Measurements from ENCODE around the gene FARS2.

The FARS2 gene

DNA sequence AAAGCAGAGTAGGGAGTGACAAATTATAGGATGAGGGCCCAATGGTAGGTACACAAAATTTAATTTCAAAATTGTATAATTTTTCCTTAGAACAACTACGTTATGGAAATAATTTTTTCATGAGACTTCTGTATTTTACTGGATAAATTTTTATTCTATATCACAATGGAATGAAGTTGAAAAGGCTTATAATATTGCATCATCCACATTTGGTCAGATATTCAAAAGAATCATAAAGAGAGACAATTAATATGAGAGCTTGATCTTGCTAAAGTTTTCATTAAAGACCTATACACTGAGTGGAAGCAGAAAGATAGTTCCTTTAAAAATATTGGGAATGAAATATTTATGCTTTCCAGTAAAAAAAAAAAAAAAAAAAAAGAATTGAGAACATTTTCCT lies 242.8 kb downstream of the FARS2 start:
- H3K9ac ChIP-seq (ENCODE audit: low read depth in 1 of 2, low read length in 2 of 2) = no peak overlapping the region
- H3K27ac ChIP-seq (ENCODE audit: low read depth in 2 of 2, low read length in 2 of 2) = no peak overlapping the region
- H3K4me3 ChIP-seq (ENCODE audit: low read length in 2 of 2) = no peak overlapping the region
- H3K9me3 ChIP-seq (ENCODE audit: control insufficient read depth in 2 of 2, low read length in 2 of 2) = no peaks in the 10 kb centered on the region
- no peaks in the 10 kb centered on the region for H3K36me3 ChIP-seq (ENCODE audit: control insufficient read depth in 2 of 2, insufficient read depth in 2 of 2, low read length in 2 of 2)
- no peaks in the 10 kb centered on the region for H3K4me1 ChIP-seq (ENCODE audit: control insufficient read depth in 2 of 2, insufficient read depth in 2 of 2, low read length in 2 of 2)
- H3K27me3 ChIP-seq (ENCODE audit: control insufficient read depth in 2 of 2, insufficient read depth in 2 of 2, low read length in 2 of 2) = no peaks in the 10 kb centered on the region

DNA sequence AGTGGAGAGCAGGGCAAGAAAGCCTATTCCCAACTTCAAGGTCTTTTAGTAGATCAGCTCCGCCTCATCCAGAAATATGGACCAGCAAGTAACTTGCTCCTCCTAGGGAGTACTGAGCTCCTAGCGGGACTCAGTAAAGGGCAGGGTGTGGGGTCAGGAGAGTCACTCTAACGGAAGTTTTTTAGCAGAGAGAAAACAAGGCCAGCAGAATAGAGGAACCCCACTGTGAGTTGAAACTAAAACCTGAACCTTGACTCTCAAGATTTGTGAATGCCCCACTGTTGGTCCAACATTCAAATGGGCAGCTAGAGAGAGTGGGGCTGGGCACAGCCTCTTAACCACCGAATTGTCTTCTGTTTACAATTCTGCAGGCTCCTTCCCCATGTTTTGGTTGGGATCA lies 244.8 kb downstream of the FARS2 start:
- H3K4me3 ChIP-seq (ENCODE audit: low read length in 2 of 2) = no peak overlapping the region
- H3K27ac ChIP-seq (ENCODE audit: low read depth in 2 of 2, low read length in 2 of 2) = no peak overlapping the region
- no peaks in the 10 kb centered on the region for H3K36me3 ChIP-seq (ENCODE audit: control insufficient read depth in 2 of 2, insufficient read depth in 2 of 2, low read length in 2 of 2)
- no peaks in the 10 kb centered on the region for H3K4me1 ChIP-seq (ENCODE audit: control insufficient read depth in 2 of 2, insufficient read depth in 2 of 2, low read length in 2 of 2)
- no peaks in the 10 kb centered on the region for H3K27me3 ChIP-seq (ENCODE audit: control insufficient read depth in 2 of 2, insufficient read depth in 2 of 2, low read length in 2 of 2)
- H3K9ac ChIP-seq (ENCODE audit: low read depth in 1 of 2, low read length in 2 of 2) = no peak overlapping the region
- no peaks in the 10 kb centered on the region for H3K9me3 ChIP-seq (ENCODE audit: control insufficient read depth in 2 of 2, low read length in 2 of 2)

DNA sequence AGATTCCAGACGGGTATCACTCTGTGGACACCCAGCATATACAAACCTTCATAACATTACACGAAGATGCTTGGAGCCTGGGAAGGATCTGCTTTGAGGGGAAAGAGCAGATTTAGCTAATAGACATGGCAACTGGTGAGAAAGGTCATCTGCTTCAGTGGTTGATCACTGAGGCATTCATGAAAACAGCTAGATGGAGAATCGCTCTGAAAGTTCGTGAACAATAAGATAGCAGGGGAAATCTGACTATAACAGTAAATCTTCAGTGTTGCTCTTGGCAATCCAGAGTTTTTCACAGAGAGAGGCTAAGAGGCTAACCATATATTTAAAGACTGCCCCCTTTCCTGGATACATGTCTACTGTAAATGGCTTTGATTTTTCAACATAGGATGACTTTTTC lies 245.3 kb downstream of the FARS2 start:
- no peak overlapping the region for H3K4me3 ChIP-seq (ENCODE audit: low read length in 2 of 2)
- H3K4me1 ChIP-seq (ENCODE audit: control insufficient read depth in 2 of 2, insufficient read depth in 2 of 2, low read length in 2 of 2) = no peaks in the 10 kb centered on the region
- no peak overlapping the region for H3K27ac ChIP-seq (ENCODE audit: low read depth in 2 of 2, low read length in 2 of 2)

DNA sequence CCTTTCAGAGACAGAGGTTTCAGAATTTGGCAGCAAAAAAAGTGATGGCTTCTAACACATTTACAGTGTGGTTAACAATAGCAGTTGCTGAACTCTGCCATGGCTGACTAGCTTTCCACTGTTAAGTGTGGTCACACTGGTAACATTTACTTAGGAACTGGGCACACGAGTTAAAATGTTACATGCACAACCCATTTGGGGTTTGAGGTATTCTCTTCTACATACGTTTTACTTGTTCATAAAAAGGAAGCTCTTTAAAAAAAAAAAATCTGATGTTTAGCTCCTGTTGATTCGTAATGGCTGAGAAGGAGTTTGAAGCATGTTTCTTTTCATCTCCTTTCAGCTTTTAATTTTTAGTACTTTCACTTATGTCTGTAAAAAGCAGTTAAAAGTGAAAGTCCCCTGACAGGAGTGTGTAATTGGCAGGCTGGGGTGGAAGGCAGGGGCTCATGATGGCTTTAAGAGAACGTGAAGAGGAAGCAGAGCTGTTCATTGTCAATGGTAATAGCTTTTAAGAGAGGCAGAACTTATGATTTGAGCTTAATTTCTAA lies 245.9 kb downstream of the FARS2 start:
- no peaks in the 10 kb centered on the region for H3K9me3 ChIP-seq (ENCODE audit: control insufficient read depth in 2 of 2, low read length in 2 of 2)
- H3K36me3 ChIP-seq (ENCODE audit: control insufficient read depth in 2 of 2, insufficient read depth in 2 of 2, low read length in 2 of 2) = no peaks in the 10 kb centered on the region
- H3K9ac ChIP-seq (ENCODE audit: low read depth in 1 of 2, low read length in 2 of 2) = no peak overlapping the region
- no peak overlapping the region for H3K4me3 ChIP-seq (ENCODE audit: low read length in 2 of 2)
- H3K27me3 ChIP-seq (ENCODE audit: control insufficient read depth in 2 of 2, insufficient read depth in 2 of 2, low read length in 2 of 2) = no peaks in the 10 kb centered on the region
- H3K4me1 ChIP-seq (ENCODE audit: control insufficient read depth in 2 of 2, insufficient read depth in 2 of 2, low read length in 2 of 2) = no peaks in the 10 kb centered on the region
- no peak overlapping the region for H3K27ac ChIP-seq (ENCODE audit: low read depth in 2 of 2, low read length in 2 of 2)

More for the DNA sequence above, 245.3 kb downstream of the FARS2 start:
- no peaks in the 10 kb centered on the region for H3K36me3 ChIP-seq (ENCODE audit: control insufficient read depth in 2 of 2, insufficient read depth in 2 of 2, low read length in 2 of 2)
- H3K9ac ChIP-seq (ENCODE audit: low read depth in 1 of 2, low read length in 2 of 2) = no peak overlapping the region
- no peaks in the 10 kb centered on the region for H3K9me3 ChIP-seq (ENCODE audit: control insufficient read depth in 2 of 2, low read length in 2 of 2)
- no peaks in the 10 kb centered on the region for H3K27me3 ChIP-seq (ENCODE audit: control insufficient read depth in 2 of 2, insufficient read depth in 2 of 2, low read length in 2 of 2)

DNA sequence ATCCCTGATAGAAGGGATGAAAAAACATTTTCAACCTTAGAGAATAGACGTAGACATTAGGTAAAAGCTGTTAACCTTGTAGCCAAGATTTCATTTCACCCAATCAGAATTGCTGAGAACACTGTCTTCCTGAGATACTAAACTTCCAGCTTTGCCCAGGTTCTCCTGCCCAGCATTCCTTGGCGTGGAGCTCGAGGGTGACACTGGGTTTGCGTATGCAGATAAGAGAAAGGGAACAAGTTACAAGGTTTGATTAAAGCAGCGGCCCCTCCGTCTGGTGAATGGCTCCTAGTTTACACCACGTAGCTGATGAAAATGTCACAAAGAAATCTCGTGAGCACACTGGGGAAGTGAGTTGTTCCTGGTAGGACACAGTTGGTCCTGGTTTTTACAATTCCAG lies 247.8 kb downstream of the FARS2 start:
- no peaks in the 10 kb centered on the region for H3K36me3 ChIP-seq (ENCODE audit: control insufficient read depth in 2 of 2, insufficient read depth in 2 of 2, low read length in 2 of 2)
- H3K4me1 ChIP-seq (ENCODE audit: control insufficient read depth in 2 of 2, insufficient read depth in 2 of 2, low read length in 2 of 2) = no peaks in the 10 kb centered on the region
- no peak overlapping the region for H3K4me3 ChIP-seq (ENCODE audit: low read length in 2 of 2)
- no peak overlapping the region for H3K9ac ChIP-seq (ENCODE audit: low read depth in 1 of 2, low read length in 2 of 2)
- H3K27ac ChIP-seq (ENCODE audit: low read depth in 2 of 2, low read length in 2 of 2) = no peak overlapping the region
- no peaks in the 10 kb centered on the region for H3K9me3 ChIP-seq (ENCODE audit: control insufficient read depth in 2 of 2, low read length in 2 of 2)
- H3K27me3 ChIP-seq (ENCODE audit: control insufficient read depth in 2 of 2, insufficient read depth in 2 of 2, low read length in 2 of 2) = no peaks in the 10 kb centered on the region

DNA sequence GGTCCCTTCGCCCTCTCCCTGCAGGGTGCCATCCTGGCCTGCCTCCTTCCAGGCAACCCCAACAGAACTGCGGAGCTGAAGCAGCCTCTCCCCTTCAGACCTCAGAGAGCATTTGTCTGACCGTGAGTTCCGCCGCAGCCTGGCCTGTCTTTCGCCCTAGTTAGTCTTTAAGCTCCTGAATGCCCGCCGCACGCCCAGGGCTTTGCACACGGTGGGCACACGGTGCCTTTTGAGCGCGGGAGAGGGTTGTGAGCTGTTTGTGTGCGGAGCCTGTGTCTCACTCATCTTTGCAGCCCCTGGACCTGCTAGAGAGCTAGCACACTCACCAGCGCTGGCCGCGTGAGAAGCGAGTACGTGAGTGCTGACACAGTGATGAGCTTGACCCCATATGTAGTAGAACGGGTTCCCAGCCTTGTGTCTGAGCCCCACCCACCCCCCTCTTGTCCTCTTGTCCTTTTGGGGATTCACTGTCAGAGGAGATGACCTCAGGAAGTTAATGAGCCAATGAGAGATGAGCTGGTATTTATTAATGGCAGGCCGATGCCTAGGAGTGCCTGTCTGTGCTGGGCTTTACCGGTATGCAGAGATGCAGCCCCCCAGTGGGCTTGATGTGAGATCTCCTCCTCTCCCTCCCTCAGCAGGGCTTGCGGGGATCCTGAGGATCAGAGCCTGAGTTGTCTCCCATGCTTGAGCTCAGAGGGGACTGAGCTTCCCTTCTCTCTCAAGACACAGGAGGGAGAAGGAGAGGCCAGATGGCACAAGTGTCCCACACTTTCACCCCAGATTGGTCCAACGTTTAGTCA lies 249.2 kb downstream of the FARS2 start:
- Histone ChIP-seq H3K36me3 (ENCODE audit: control insufficient read depth in 2 of 2, insufficient read depth in 2 of 2, low read length in 2 of 2) (no peaks in the 10 kb centered on the region), H3K4me3 (ENCODE audit: low read length in 2 of 2) (no peak overlapping the region), H3K27ac (ENCODE audit: low read depth in 2 of 2, low read length in 2 of 2) (no peak overlapping the region), H3K27me3 (ENCODE audit: control insufficient read depth in 2 of 2, insufficient read depth in 2 of 2, low read length in 2 of 2) (no peaks in the 10 kb centered on the region), H3K9me3 (ENCODE audit: control insufficient read depth in 2 of 2, low read length in 2 of 2) (no peaks in the 10 kb centered on the region), H3K9ac (ENCODE audit: low read depth in 1 of 2, low read length in 2 of 2) (no peak overlapping the region), H3K4me1 (ENCODE audit: control insufficient read depth in 2 of 2, insufficient read depth in 2 of 2, low read length in 2 of 2) (no peaks in the 10 kb centered on the region)

DNA sequence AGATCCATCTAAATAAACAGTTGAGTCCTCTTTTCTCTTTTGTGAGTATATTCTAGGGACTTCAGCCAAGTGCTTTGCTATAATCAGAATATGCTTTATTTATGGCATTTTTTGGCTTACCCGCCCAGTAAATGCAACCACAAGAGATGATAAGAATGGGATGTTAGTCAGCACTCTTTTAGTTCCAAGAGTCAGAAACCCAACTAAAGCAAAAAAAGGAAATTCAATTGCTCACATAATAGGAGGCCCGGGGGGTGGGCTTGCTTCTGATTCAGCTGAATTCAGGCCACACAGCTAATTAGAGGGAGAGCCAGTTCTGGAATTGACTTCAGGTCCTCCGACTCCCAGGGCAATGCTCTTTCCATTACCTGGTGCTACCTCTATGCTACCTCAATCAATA lies 250.6 kb downstream of the FARS2 start:
- no peaks in the 10 kb centered on the region for H3K27me3 ChIP-seq (ENCODE audit: control insufficient read depth in 2 of 2, insufficient read depth in 2 of 2, low read length in 2 of 2)
- no peak overlapping the region for H3K9ac ChIP-seq (ENCODE audit: low read depth in 1 of 2, low read length in 2 of 2)

DNA sequence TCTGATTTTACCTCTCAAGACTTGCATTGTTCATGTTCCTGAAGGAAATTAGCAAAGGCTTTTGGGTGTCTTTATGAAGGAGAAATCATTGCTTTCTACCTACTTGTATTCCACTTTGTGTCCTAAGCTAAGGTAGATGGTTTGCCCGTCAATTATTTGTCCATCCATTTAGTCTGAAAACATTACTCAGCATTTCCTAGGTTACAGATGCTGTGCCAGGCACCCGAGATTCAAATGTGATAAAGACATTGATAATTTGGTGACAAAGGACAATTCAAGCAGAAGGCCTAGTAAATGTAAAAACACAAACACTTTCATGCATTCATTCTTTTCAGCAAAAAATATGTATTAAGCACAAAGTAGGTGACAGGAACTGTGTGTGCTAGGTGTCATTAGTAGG lies 251.1 kb downstream of the FARS2 start:
- Histone ChIP-seq H3K36me3 (ENCODE audit: control insufficient read depth in 2 of 2, insufficient read depth in 2 of 2, low read length in 2 of 2) (no peaks in the 10 kb centered on the region), H3K9me3 (ENCODE audit: control insufficient read depth in 2 of 2, low read length in 2 of 2) (no peaks in the 10 kb centered on the region), H3K9ac (ENCODE audit: low read depth in 1 of 2, low read length in 2 of 2) (no peak overlapping the region), H3K4me3 (ENCODE audit: low read length in 2 of 2) (no peak overlapping the region), H3K27me3 (ENCODE audit: control insufficient read depth in 2 of 2, insufficient read depth in 2 of 2, low read length in 2 of 2) (no peaks in the 10 kb centered on the region), H3K4me1 (ENCODE audit: control insufficient read depth in 2 of 2, insufficient read depth in 2 of 2, low read length in 2 of 2) (no peaks in the 10 kb centered on the region), H3K27ac (ENCODE audit: low read depth in 2 of 2, low read length in 2 of 2) (no peak overlapping the region)

More for the DNA sequence above, 250.6 kb downstream of the FARS2 start:
- Histone ChIP-seq H3K27ac (ENCODE audit: low read depth in 2 of 2, low read length in 2 of 2) (no peak overlapping the region), H3K4me3 (ENCODE audit: low read length in 2 of 2) (no peak overlapping the region), H3K36me3 (ENCODE audit: control insufficient read depth in 2 of 2, insufficient read depth in 2 of 2, low read length in 2 of 2) (no peaks in the 10 kb centered on the region), H3K4me1 (ENCODE audit: control insufficient read depth in 2 of 2, insufficient read depth in 2 of 2, low read length in 2 of 2) (no peaks in the 10 kb centered on the region), H3K9me3 (ENCODE audit: control insufficient read depth in 2 of 2, low read length in 2 of 2) (no peaks in the 10 kb centered on the region)

DNA sequence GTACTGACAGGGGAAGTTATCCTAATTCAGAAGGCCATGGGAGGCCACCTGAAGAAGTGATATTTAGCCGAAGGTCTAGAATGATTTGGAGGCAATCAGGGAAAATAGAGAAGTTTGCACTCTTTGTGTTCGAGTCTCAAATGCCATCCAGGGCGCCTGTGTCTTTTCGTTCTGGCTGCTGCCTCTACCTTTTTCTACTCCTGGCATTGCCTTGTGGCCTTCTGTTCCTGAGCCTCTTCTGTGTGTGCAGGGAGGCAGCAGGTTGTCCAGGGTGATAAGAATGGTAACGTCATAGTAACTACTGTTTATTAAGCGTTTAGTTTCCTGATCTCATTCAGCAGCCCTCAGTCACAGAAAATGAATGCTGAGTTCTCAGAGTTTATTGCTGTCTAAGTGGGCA lies 252.1 kb downstream of the FARS2 start:
- no peak overlapping the region for H3K4me3 ChIP-seq (ENCODE audit: low read length in 2 of 2)
- no peaks in the 10 kb centered on the region for H3K36me3 ChIP-seq (ENCODE audit: control insufficient read depth in 2 of 2, insufficient read depth in 2 of 2, low read length in 2 of 2)
- H3K27ac ChIP-seq (ENCODE audit: low read depth in 2 of 2, low read length in 2 of 2) = no peak overlapping the region
- H3K9ac ChIP-seq (ENCODE audit: low read depth in 1 of 2, low read length in 2 of 2) = no peak overlapping the region
- H3K27me3 ChIP-seq (ENCODE audit: control insufficient read depth in 2 of 2, insufficient read depth in 2 of 2, low read length in 2 of 2) = no peaks in the 10 kb centered on the region
- H3K4me1 ChIP-seq (ENCODE audit: control insufficient read depth in 2 of 2, insufficient read depth in 2 of 2, low read length in 2 of 2) = no peaks in the 10 kb centered on the region
- no peaks in the 10 kb centered on the region for H3K9me3 ChIP-seq (ENCODE audit: control insufficient read depth in 2 of 2, low read length in 2 of 2)

DNA sequence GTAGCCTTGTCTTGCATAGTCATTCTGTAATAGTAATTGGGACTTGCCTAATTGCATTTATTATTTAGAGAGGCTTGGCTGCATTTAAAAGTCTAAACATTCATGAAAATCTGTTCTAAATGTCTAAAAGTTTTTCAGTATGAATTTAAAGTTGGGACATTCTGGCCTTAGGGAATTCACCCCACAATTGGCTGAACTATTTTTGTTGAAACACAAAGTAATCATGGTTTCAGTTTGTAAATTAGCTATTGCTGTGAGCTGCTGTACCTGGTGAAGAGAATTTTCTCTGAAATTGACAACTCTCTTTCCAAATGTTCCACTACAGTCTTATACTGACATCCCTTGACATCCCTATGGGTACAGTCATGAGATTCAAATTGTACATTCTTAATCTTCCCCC lies 253.0 kb downstream of the FARS2 start:
- Histone ChIP-seq H3K27me3 (ENCODE audit: control insufficient read depth in 2 of 2, insufficient read depth in 2 of 2, low read length in 2 of 2) (no peaks in the 10 kb centered on the region), H3K36me3 (ENCODE audit: control insufficient read depth in 2 of 2, insufficient read depth in 2 of 2, low read length in 2 of 2) (no peaks in the 10 kb centered on the region), H3K9ac (ENCODE audit: low read depth in 1 of 2, low read length in 2 of 2) (no peak overlapping the region), H3K4me1 (ENCODE audit: control insufficient read depth in 2 of 2, insufficient read depth in 2 of 2, low read length in 2 of 2) (no peaks in the 10 kb centered on the region), H3K27ac (ENCODE audit: low read depth in 2 of 2, low read length in 2 of 2) (no peak overlapping the region), H3K9me3 (ENCODE audit: control insufficient read depth in 2 of 2, low read length in 2 of 2) (no peaks in the 10 kb centered on the region), H3K4me3 (ENCODE audit: low read length in 2 of 2) (no peak overlapping the region)

Measured in mucosa of rectum (tissue), 2 donors.